Stomach (tissue), 4 donors: ENCODE measurements around the gene PSD2.

ENCODE experiments used
- EP300 ChIP-seq: sonication (generic); formaldehyde crosslinking; IDR thresholded peaks from one replicate; pipeline ENCODE4 v1.6.1; 2017; ENCODE audit warnings: antibody characterized with exemption
- POLR2A ChIP-seq, 4 donors: fragments of 450-650 bp; IDR thresholded peaks; one replicate each; pipeline ENCODE4 v1.6.1; 2016; ENCODE audit warnings: antibody characterized with exemption in 4 of 4, control low read depth in 2 of 4, mild to moderate bottlenecking in 1 of 4, moderate library complexity in 1 of 4
- POLR2AphosphoS5 ChIP-seq, 3 donors: sonication (generic); formaldehyde crosslinking; IDR thresholded peaks; one replicate each; pipeline ENCODE4 v1.6.1; 2016; ENCODE audit warnings: antibody characterized with exemption in 3 of 3
- TF ChIP-seq, protein P1 (sequence below), 7 experiments: fragments of 450-650 bp in 4 of 7; fragments of 200-600 bp in 3 of 7; sonication (generic) in 3 of 7; IDR thresholded peaks; one replicate each; pipeline ENCODE4 v1.5.1; 2016 to 2019; ENCODE audit warnings: antibody characterized with exemption in 7 of 7, control low read depth in 2 of 7, mild to moderate bottlenecking in 1 of 7

DNA sequence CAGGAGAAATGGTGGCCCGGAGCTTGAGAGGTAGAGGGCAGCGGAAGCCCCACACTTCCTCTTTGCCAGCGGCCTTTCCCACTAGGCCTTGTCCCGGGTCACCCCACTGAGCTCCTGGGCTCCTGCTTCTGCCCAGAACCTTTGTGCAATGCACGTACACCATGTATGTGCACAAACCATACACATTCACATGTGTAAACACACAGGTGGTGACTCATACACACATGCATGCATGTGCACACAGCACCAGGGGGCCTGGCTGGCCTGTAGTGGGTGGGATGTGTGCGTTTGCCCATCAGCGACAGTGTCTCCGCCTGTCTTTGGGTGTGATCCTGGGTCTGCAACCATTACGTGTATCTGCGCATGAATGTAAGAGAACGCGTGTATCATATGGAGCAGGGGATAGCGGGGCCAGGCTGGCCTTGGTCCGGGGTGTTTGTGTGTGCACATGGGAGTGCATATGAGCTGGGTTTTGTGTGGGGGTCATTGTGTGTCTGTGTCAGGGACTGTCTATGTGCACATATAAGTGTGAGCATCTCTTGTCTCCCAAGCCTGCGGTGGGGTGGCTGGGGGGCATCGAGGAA lies 43.7 kb downstream of the PSD2 start:
- TF ChIP-seq, protein P1, sequence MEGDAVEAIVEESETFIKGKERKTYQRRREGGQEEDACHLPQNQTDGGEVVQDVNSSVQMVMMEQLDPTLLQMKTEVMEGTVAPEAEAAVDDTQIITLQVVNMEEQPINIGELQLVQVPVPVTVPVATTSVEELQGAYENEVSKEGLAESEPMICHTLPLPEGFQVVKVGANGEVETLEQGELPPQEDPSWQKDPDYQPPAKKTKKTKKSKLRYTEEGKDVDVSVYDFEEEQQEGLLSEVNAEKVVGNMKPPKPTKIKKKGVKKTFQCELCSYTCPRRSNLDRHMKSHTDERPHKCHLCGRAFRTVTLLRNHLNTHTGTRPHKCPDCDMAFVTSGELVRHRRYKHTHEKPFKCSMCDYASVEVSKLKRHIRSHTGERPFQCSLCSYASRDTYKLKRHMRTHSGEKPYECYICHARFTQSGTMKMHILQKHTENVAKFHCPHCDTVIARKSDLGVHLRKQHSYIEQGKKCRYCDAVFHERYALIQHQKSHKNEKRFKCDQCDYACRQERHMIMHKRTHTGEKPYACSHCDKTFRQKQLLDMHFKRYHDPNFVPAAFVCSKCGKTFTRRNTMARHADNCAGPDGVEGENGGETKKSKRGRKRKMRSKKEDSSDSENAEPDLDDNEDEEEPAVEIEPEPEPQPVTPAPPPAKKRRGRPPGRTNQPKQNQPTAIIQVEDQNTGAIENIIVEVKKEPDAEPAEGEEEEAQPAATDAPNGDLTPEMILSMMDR (IDR thresholded peaks at IDR 0.05), result no peak
- TF ChIP-seq POLR2A (IDR thresholded peaks at IDR 0.05) (no peak), EP300 (no peak), POLR2AphosphoS5 (IDR thresholded peaks at IDR 0.05) (no peak)
